Suprapubic skin (tissue), 4 donors: ENCODE results near the gene TTLL5.

Source experiments
- POLR2A ChIP-seq, 2 donors: fragments of 450-650 bp; IDR thresholded peaks; one replicate each; pipeline ENCODE4 v1.6.1; 2017; ENCODE audit warnings: antibody characterized with exemption in 2 of 2, mild to moderate bottlenecking in 2 of 2, moderate library complexity in 2 of 2
- POLR2AphosphoS5 ChIP-seq, 3 donors: sonication (generic); formaldehyde crosslinking; IDR thresholded peaks; one replicate each; pipeline ENCODE4 v1.6.1; 2017; ENCODE audit warnings: antibody characterized with exemption in 3 of 3
- TF ChIP-seq, protein P1 (sequence below), 2 donors: fragments of 200-600 bp in 1 of 2; fragments of 450-650 bp in 1 of 2; sonication (generic) in 1 of 2; IDR thresholded peaks; one replicate each; pipeline ENCODE4 v1.5.1; 2016 to 2019; ENCODE audit warnings: antibody characterized with exemption in 2 of 2, mild to moderate bottlenecking in 1 of 2, moderate library complexity in 1 of 2

DNA sequence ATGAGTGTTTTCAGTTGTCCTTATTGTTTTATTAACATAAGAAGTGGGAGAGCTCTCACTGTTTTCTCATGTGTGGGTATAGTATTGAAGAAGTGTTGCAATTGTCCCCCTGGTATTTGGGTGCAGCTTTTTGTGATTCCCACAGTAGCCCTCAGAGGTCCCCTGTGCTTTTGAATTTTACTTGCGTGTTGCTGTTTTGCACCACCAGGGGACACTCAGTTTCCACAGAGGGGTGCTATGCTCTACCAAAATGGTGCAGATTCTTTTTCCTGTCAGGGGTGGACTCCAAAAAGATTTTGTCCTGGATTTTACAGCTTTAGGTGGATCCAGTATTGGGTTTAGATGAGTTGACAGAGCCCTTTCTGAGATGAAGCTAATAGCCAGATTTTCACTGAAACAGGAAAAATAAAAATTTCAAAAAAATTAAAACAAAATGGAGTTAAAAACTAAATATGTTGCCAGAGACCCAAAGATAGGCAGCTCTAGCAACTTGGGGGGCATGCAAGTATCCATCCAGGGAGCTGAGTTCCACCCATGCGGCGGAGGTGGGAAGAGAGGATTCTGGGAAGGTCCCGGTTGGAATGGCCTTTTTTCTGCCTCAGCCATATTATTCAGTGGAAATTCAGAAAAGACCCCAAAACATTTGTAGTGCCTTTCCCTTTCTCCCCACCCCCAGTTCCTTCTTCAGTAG lies 50.2 kb downstream of the TTLL5 start:
- TF ChIP-seq, protein P1, sequence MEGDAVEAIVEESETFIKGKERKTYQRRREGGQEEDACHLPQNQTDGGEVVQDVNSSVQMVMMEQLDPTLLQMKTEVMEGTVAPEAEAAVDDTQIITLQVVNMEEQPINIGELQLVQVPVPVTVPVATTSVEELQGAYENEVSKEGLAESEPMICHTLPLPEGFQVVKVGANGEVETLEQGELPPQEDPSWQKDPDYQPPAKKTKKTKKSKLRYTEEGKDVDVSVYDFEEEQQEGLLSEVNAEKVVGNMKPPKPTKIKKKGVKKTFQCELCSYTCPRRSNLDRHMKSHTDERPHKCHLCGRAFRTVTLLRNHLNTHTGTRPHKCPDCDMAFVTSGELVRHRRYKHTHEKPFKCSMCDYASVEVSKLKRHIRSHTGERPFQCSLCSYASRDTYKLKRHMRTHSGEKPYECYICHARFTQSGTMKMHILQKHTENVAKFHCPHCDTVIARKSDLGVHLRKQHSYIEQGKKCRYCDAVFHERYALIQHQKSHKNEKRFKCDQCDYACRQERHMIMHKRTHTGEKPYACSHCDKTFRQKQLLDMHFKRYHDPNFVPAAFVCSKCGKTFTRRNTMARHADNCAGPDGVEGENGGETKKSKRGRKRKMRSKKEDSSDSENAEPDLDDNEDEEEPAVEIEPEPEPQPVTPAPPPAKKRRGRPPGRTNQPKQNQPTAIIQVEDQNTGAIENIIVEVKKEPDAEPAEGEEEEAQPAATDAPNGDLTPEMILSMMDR (IDR thresholded peaks at IDR 0.05): peak in 1 of 2 donors; percentile 43
- no peak for TF ChIP-seq POLR2AphosphoS5 (IDR thresholded peaks at IDR 0.05)
- TF ChIP-seq POLR2A (IDR thresholded peaks at IDR 0.05): no peak
